Astrocyte of the cerebellum (primary cell): ENCODE data around the gene LMBR1L.
"Not testable (repeated sequence)": the region's sequence is repeated elsewhere in the genome, so short reads cannot be mapped to it uniquely, and the experiment has no call there.

Experiments used
- DNase-seq: peaks from one replicate; pipeline ENCODE4 v3.0.0-alpha.2; 2011; ENCODE audit warnings: low read depth
- H3K4me3 ChIP-seq: 2 replicates; pipeline ENCODE4 v1.5.1; 2011; ENCODE audit warnings: mild to moderate bottlenecking, low read depth, low read length, moderate library complexity
- in situ Hi-C: cut with HindIII; loops from 2 replicates; pipeline ENCODE4 v1.10.0; 2017; ENCODE audit warnings: low sequenced_read_pairs
- TF ChIP-seq, protein P1 (sequence below): IDR thresholded peaks from 2 replicates; pipeline ENCODE4 v1.5.1; 2012; ENCODE audit warnings: low read length, low read depth, moderate library complexity, mild to moderate bottlenecking; ENCODE audit errors: missing control alignments

The LMBR1L gene

GRCh38 chr12:49068879-49069506 is 41.7 kb downstream of the LMBR1L start:
- in situ Hi-C loops: loop anchor here (10.0 kb wide), 2 partner anchors 136 to 166 kb away; no protein-coding TSS in a partner anchor
- TF ChIP-seq, protein P1, sequence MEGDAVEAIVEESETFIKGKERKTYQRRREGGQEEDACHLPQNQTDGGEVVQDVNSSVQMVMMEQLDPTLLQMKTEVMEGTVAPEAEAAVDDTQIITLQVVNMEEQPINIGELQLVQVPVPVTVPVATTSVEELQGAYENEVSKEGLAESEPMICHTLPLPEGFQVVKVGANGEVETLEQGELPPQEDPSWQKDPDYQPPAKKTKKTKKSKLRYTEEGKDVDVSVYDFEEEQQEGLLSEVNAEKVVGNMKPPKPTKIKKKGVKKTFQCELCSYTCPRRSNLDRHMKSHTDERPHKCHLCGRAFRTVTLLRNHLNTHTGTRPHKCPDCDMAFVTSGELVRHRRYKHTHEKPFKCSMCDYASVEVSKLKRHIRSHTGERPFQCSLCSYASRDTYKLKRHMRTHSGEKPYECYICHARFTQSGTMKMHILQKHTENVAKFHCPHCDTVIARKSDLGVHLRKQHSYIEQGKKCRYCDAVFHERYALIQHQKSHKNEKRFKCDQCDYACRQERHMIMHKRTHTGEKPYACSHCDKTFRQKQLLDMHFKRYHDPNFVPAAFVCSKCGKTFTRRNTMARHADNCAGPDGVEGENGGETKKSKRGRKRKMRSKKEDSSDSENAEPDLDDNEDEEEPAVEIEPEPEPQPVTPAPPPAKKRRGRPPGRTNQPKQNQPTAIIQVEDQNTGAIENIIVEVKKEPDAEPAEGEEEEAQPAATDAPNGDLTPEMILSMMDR: no peak
- peak overlapping the region; percentile 71 for H3K4me3 ChIP-seq
- no peak for DNase-seq

DNA sequence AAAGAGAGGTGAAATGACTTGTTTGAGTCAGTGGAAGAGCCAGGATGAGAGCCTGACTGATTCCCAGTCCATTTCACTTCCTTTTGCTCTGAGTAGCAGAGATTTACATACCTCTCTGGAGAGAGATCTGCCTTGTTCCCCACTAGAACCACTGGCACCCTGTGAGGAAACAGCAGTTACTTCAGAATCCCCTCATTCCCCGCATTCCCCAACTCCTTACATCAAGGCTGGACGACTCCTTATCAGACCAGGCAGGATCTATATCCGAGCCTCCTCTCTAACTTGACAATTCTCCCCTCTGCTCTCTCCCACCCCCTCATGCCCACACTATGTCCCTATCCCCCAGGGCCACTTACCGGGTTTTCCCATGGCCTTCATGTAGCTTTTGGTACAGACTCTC is 44.5 kb downstream of the LMBR1L start:
- H3K4me3 ChIP-seq: no peak overlapping the region
- no peak for DNase-seq
- TF ChIP-seq, protein P1: no peak
- in situ Hi-C loops: loop anchor here (10.0 kb wide), 2 partner anchors 139 to 169 kb away; no protein-coding TSS in a partner anchor

- in situ Hi-C loops: loop anchor here (10.0 kb wide), 2 partner anchors 140 to 170 kb away; no protein-coding TSS in a partner anchor
- TF ChIP-seq, protein P1: no peak
- no peak overlapping the region for H3K4me3 ChIP-seq
- DNase-seq: no peak
Measured at GRCh38 chr12:49064767-49065152, 45.9 kb downstream of the LMBR1L start.

GRCh38 chr12:49061916-49062315 is 48.7 kb downstream of the LMBR1L start:
- not testable (repeated sequence) for DNase-seq

DNA sequence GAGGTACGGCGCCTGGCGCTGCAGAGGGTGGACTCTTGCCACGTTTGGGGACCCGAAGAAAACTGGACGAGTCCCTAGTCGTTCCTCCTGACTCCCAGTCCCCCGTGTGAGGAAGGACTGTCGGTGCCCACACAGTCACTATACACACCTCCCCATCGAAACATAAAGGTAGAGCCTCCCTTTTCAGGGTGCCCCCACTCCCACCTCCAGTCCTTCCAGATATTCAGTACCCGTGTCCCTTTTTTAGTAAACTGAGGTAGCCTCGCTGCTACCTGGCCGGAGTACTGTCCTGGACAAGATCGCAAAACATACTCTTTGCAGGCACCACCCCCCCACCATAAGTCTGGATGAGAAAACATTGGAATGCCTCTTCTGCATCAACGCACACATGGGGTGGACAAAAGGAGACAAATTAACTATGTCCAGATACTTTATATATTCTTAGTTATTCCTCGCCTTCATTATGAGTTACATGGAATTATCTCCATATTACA is 49.4 kb downstream of the LMBR1L start:
- no peak for DNase-seq
- in situ Hi-C loops: loop anchor here (10.0 kb wide), 2 partner anchors 144 to 174 kb away; no protein-coding TSS in a partner anchor
- TF ChIP-seq, protein P1: no peak

More at GRCh38 chr12:49061916-49062315, 48.7 kb downstream of the LMBR1L start:
- in situ Hi-C loops: loop anchor here (10.0 kb wide), 2 partner anchors 143 to 173 kb away; no protein-coding TSS in a partner anchor
- H3K4me3 ChIP-seq: not testable (repeated sequence)

GRCh38 chr12:49060237-49061156 is 50.1 kb downstream of the LMBR1L start, which contains the start of gene KMT2D:
Gene KMT2D (minus strand): TSS chr12:49060794. CDS start chr12:49055324, 5,470 bp downstream.
- TF ChIP-seq, protein P1: peak; percentile 41
- in situ Hi-C loops: loop anchor here (10.0 kb wide), 2 partner anchors 144 to 174 kb away; no protein-coding TSS in a partner anchor
- peak; percentile 90 for DNase-seq
- peak within 1 kb of the TSS; percentile 88 for H3K4me3 ChIP-seq

More for the DNA sequence above, 49.4 kb downstream of the LMBR1L start:
- H3K4me3 ChIP-seq: peak overlapping the region; percentile 88
